Measurements from ENCODE around the gene OR13J1. TPM values are rescaled to one million over a fixed set of nuclear protein-coding genes. Genes with fewer than 3 reads are reported as not detected.

OR13J1 gene
- total RNA-seq, 2 experiments from 2014 or later: not detected

GRCh38 chr9:35909687-35910612, 39.7 kb upstream of the OR13J1 start:
- no peak for ATAC-seq (ENCODE audit: poor library complexity)

GRCh38 chr9:35909274-35909673, 39.1 kb upstream of the OR13J1 start, which contains the start of gene SPAAR:
Gene SPAAR, plus strand, starts transcription at chr9:35909490. Its CDS starts 974 bp downstream, at chr9:35910464.
- ATAC-seq (ENCODE audit: poor library complexity) (no peak), DNase-seq (no peak)
- TF ChIP-seq CTCF (IDR thresholded peaks at IDR 0.05): no peak
- Histone ChIP-seq H3K9me3 (ENCODE audit: control insufficient read depth in 1 of 2, insufficient read depth in 1 of 2, low read length in 2 of 2) (no peaks in the 10 kb centered on the region), H3K4me3 (ENCODE audit: low read length) (no peak within 1 kb of the TSS), H3K4me1 (ENCODE audit: insufficient read depth, low read length) (peaks cover 87% of the 10 kb centered on the region), H3K27me3 (ENCODE audit: control insufficient read depth in 1 of 2, insufficient read depth in 2 of 2, low read length in 2 of 2) (no peaks in the 10 kb centered on the region), H3K36me3 (ENCODE audit: insufficient read depth, low read length) (no peaks in the 10 kb centered on the region), H3K27ac (ENCODE audit: low read depth in 1 of 2, low read length in 2 of 2) (peak within 1 kb of the TSS; percentile 62 to 78)
- peak within 1 kb of the TSS; percentile 88 for H3K27ac Mint-ChIP-seq
- intact Hi-C loops (cut with DNase I, micrococcal nuclease): no loop called here
- POLR2A ChIA-PET: interaction anchor here (1.0 kb wide), 1 partner anchor 25 kb away, joined by 3 read pairs; no protein-coding TSS in a partner anchor
- CTCF ChIA-PET: no interaction called here
- H3K36me3 Mint-ChIP-seq (ENCODE audit: low read depth): no peaks in the 10 kb centered on the region
- H3K4me1 Mint-ChIP-seq (ENCODE audit: low read depth): peaks cover 71% of the 10 kb centered on the region
- no peaks in the 10 kb centered on the region for H3K9me3 Mint-ChIP-seq
- no peaks in the 10 kb centered on the region for H3K27me3 Mint-ChIP-seq
- peak within 1 kb of the TSS; percentile 71 for H3K4me3 Mint-ChIP-seq

More at GRCh38 chr9:35909687-35910612, 39.7 kb upstream of the OR13J1 start:
- H3K4me3 Mint-ChIP-seq: peak overlapping the region; percentile 45
- H3K9me3 ChIP-seq (ENCODE audit: control insufficient read depth in 1 of 2, insufficient read depth in 1 of 2, low read length in 2 of 2): no peaks in the 10 kb centered on the region
- no peaks in the 10 kb centered on the region for H3K27me3 Mint-ChIP-seq
- no peaks in the 10 kb centered on the region for H3K9me3 Mint-ChIP-seq
- peak overlapping the region; percentile 62 to 78 for H3K27ac ChIP-seq (ENCODE audit: low read depth in 1 of 2, low read length in 2 of 2)
- H3K4me1 ChIP-seq (ENCODE audit: insufficient read depth, low read length): peaks cover 82% of the 10 kb centered on the region
- POLR2A ChIA-PET: interaction anchor here (1.7 kb wide), 1 partner anchor 31 kb away, joined by 11 read pairs; no protein-coding TSS in a partner anchor
- H3K4me3 ChIP-seq (ENCODE audit: low read length): no peak overlapping the region
- no peak for DNase-seq
- peak overlapping the region; percentile 88 for H3K27ac Mint-ChIP-seq
- no peaks in the 10 kb centered on the region for H3K36me3 Mint-ChIP-seq (ENCODE audit: low read depth)
- no peaks in the 10 kb centered on the region for H3K36me3 ChIP-seq (ENCODE audit: insufficient read depth, low read length)
- H3K4me1 Mint-ChIP-seq (ENCODE audit: low read depth): peaks cover 64% of the 10 kb centered on the region
- no peak for TF ChIP-seq CTCF (IDR thresholded peaks at IDR 0.05)
- H3K27me3 ChIP-seq (ENCODE audit: control insufficient read depth in 1 of 2, insufficient read depth in 2 of 2, low read length in 2 of 2): no peaks in the 10 kb centered on the region
- intact Hi-C loops (cut with DNase I, micrococcal nuclease): loop anchor here in 1 of 2 experiments (2.0 kb wide), 1 partner anchor 31 kb away; no protein-coding TSS in a partner anchor
- CTCF ChIA-PET: interaction anchor here (1.2 kb wide), 1 partner anchor 9 kb away, joined by 4 read pairs; no protein-coding TSS in a partner anchor

- Histone ChIP-seq H3K27me3 (ENCODE audit: control insufficient read depth in 1 of 2, insufficient read depth in 2 of 2, low read length in 2 of 2) (no peaks in the 10 kb centered on the region), H3K4me1 (ENCODE audit: insufficient read depth, low read length) (peaks cover 90% of the 10 kb centered on the region), H3K36me3 (ENCODE audit: insufficient read depth, low read length) (no peaks in the 10 kb centered on the region), H3K9me3 (ENCODE audit: control insufficient read depth in 1 of 2, insufficient read depth in 1 of 2, low read length in 2 of 2) (no peaks in the 10 kb centered on the region), H3K4me3 (ENCODE audit: low read length) (no peak overlapping the region), H3K27ac (ENCODE audit: low read depth in 1 of 2, low read length in 2 of 2) (peak overlapping the region; percentile 21 to 78)
- Mint-ChIP-seq H3K36me3 (ENCODE audit: low read depth) (no peaks in the 10 kb centered on the region), H3K27ac (peak overlapping the region; percentile 88), H3K27me3 (no peaks in the 10 kb centered on the region), H3K4me3 (peak overlapping the region; percentile 71), H3K9me3 (no peaks in the 10 kb centered on the region), H3K4me1 (ENCODE audit: low read depth) (peaks cover 75% of the 10 kb centered on the region)
- CTCF ChIA-PET: no interaction called here
- no peak for TF ChIP-seq CTCF (IDR thresholded peaks at IDR 0.05)
- POLR2A ChIA-PET: interaction anchor here (1.0 to 2.2 kb wide), 2 partner anchors 26 to 32 kb away, joined by 3 to 5 read pairs; no protein-coding TSS in a partner anchor
- ATAC-seq (ENCODE audit: poor library complexity): no peak
- no peak for DNase-seq
- intact Hi-C loops (cut with DNase I, micrococcal nuclease): no loop called here
Observed at GRCh38 chr9:35908504-35909125, 38.4 kb upstream of the OR13J1 start.
